ENCODE measurements around the gene FHL1. TPM values are rescaled to one million over a fixed set of nuclear protein-coding genes. Genes with fewer than 3 reads are reported as not detected.

The FHL1 gene
- polyA plus RNA-seq, 1 of the 3 experiments (the other 2 are of a cell fraction) = 57.8 TPM

DNA sequence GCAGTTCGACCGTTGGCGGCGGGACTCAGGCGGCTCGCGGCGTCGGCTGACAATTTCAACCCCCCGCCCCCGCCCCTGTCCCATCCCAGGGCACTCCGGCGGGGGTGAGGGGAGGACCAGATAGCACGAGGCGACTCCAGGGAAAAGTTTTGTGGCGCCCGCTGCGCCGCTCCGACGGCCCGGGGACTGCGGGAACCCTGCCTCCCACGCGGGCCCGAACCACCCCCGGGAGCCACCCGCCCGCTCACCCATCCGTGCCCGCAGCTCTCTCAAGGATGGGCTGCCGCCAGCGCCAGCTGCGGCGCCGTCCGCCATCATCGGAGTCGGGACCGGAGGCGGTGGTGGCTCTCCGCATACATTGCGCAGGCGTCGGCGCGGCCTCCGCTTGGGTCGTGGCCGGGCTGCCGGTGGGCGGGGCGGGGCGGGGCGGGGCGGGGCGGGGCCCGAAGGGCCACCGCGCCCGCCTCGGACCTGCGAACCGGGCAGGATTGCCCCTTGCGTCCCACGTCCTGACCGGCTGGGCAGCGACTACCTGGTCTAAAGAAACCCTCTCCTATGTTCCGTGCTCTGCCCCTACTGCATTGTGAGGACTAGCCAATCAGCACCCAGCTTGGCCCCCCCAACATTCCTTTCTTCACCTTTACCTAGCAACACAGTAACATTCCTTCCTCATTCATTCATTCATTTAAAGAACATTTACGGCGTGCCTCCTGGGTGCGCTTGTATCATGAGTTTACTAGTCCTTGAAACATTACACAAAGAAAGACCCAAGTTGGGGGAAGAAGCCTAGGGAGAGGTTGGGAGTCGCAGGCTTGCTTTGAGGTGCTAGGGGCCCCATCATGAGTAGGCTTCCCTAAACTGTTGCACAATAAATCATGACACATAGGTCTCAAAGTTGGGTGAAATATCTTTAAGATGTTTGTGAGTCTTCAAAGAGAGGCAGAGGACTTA is 104.0 kb downstream of the FHL1 start, which contains the start of gene MAP7D3 (continued):
- TF ChIP-seq, protein P1, sequence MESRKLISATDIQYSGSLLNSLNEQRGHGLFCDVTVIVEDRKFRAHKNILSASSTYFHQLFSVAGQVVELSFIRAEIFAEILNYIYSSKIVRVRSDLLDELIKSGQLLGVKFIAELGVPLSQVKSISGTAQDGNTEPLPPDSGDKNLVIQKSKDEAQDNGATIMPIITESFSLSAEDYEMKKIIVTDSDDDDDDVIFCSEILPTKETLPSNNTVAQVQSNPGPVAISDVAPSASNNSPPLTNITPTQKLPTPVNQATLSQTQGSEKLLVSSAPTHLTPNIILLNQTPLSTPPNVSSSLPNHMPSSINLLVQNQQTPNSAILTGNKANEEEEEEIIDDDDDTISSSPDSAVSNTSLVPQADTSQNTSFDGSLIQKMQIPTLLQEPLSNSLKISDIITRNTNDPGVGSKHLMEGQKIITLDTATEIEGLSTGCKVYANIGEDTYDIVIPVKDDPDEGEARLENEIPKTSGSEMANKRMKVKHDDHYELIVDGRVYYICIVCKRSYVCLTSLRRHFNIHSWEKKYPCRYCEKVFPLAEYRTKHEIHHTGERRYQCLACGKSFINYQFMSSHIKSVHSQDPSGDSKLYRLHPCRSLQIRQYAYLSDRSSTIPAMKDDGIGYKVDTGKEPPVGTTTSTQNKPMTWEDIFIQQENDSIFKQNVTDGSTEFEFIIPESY (IDR thresholded peaks at IDR 0.05; ENCODE audit: borderline replicate concordance, low read depth) = no peak
- TF ChIP-seq NRF1 (IDR thresholded peaks at IDR 0.05; ENCODE audit: low read depth, low read length) (peak; percentile 62), TAF1 (IDR thresholded peaks at IDR 0.05; ENCODE audit: borderline replicate concordance, low read depth, low read length) (peak; percentile 58; the same call in 1 of the 2 replicates), FOXJ3 (CRISPR knock-in tag; IDR thresholded peaks at IDR 0.05) (no peak), RFX5 (IDR thresholded peaks at IDR 0.05; ENCODE audit: low read length) (peak; percentile 85), GABPA (IDR thresholded peaks at IDR 0.05; ENCODE audit: low read depth) (no peak), SMC3 (IDR thresholded peaks at IDR 0.05; ENCODE audit: low read depth, low read length) (no peak), RAD21 (IDR thresholded peaks at IDR 0.05; ENCODE audit: low read length) (no peak), POLR2AphosphoS5 (IDR thresholded peaks at IDR 0.05; ENCODE audit: low read depth, low read length) (peak; percentile 49), JUND (IDR thresholded peaks at IDR 0.05) (no peak), RCOR1 (IDR thresholded peaks at IDR 0.05; ENCODE audit: low read length) (no peak), RXRA (IDR thresholded peaks at IDR 0.05; ENCODE audit: borderline replicate concordance, low read depth) (no peak), IRF3 (IDR thresholded peaks at IDR 0.05; ENCODE audit: low read depth, low read length) (no peak), TEAD4 (IDR thresholded peaks at IDR 0.05; ENCODE audit: borderline replicate concordance, insufficient read depth) (no peak), GATA2 (CRISPR knock-in tag; IDR thresholded peaks at IDR 0.05) (no peak), MXI1 (IDR thresholded peaks at IDR 0.05; ENCODE audit: low read depth, low read length) (no peak), CTCF (IDR thresholded peaks at IDR 0.05) (no peak), YY1 (IDR thresholded peaks at IDR 0.05; ENCODE audit: low read depth) (peak; percentile 75), USF2 (IDR thresholded peaks at IDR 0.05; ENCODE audit: borderline replicate concordance, low read depth, low read length) (no peak), TCF12 (IDR thresholded peaks at IDR 0.05) (no peak), SIN3A (IDR thresholded peaks at IDR 0.05; ENCODE audit: borderline replicate concordance, low read depth, low read length) (0 out of 2 replicates have a peak, but pooled peaks have one; percentile 16), MEF2A (IDR thresholded peaks at IDR 0.05; ENCODE audit: borderline replicate concordance, low read depth) (no peak), NFIC (IDR thresholded peaks at IDR 0.05; ENCODE audit: borderline replicate concordance) (no peak), CHD2 (IDR thresholded peaks at IDR 0.05; ENCODE audit: low read length, partially characterized antibody) (no peak)
